ENCODE measurements around the gene FRMD6.
"Not testable (repeated sequence)": the region's sequence is repeated elsewhere in the genome, so short reads cannot be mapped to it uniquely, and the experiment has no call there.

The FRMD6 gene

DNA sequence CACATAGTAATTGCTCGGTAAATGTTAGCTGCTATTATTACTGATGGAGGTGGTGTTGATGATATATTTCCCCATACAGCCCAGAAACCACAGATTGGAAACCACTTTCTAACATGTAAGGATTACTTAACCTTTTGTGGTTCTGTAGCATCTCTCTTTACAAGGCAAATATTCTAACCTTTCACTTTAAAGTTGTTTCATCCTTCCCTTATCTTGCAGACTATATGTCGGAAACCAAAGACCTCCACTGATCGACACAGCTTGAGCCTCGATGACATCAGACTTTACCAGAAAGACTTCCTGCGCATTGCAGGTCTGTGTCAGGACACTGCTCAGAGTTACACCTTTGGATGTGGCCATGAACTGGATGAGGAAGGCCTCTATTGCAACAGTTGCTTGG, 75.8 kb downstream of the FRMD6 start:
- no peak for DNase-seq

DNA sequence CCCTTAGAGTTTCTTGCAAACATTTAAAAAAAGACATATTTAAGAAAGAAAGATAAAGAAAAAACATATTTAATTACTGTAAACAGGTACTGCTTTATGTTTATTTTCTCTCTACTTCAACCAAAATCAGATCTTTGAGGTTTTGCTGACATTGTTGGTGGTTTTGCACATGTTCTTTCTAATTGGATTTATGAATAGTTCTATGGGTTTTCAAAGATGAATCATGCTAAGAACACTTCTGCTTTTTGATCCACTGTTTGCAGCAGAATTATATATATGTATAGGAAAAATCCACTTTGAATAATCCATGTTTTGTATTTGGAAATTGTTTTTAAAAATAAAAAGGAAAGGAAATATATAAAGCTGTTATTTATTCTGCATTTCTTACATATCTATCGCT, 78.4 kb downstream of the FRMD6 start:
- DNase-seq, result no peak

GRCh38 chr14:51730684-51731083, 79.0 kb downstream of the FRMD6 start:
- no peak for DNase-seq

DNA sequence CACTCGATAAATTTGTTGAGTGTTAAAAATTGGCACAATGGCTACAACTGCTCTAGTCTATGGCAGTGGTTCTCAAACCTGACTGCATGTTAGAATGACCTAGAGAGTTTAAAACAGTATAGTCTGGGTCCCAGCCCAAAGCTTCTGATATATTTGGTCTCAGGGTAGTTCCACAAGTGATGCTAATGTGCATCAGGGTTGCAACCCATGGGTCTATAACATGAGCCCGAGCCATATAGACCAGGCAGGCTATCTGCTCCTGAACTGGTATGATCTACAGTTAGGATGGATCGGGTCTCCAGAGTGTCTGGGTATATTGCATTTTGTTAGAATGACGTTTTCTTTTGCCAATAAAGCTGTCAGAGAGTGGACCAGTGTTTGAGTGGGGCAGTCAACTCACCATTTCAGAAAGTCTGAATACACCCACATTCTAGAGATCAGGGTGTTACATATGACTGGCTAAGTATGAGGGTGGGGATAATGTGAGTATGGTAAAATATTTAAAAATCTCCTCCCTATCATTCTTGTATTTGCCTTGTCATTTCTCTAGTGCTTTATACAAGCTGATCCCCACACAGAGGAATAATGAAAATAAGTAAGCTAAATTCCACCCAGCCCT, 80.9 kb downstream of the FRMD6 start:
- no peak for DNase-seq

GRCh38 chr14:51733147-51733546, 81.4 kb downstream of the FRMD6 start:
- no peak for DNase-seq

DNA sequence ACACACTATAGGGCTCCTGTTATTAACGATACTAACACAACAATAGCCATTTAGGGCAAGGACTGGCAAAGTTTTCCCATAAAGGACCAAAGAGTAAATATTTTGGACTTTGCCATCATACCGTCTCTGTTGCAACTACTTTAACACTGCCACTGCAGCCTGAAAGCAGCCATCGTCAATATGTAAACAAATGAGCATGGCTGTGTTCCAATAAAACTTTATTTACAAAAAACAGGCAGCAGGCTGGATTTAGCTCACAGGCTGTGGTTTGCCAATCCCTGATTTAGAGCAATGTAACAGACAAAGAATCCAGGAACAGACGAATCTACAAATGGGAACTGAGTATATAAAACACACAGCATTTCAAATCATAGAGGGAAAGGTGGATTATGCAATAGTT, 84.1 kb downstream of the FRMD6 start:
- no peak for DNase-seq

- no peak for DNase-seq
Observed at GRCh38 chr14:51738754-51739153, 87.0 kb downstream of the FRMD6 start.

- DNase-seq, result no peak
Observed at GRCh38 chr14:51743588-51744000, 91.9 kb downstream of the FRMD6 start.

DNA sequence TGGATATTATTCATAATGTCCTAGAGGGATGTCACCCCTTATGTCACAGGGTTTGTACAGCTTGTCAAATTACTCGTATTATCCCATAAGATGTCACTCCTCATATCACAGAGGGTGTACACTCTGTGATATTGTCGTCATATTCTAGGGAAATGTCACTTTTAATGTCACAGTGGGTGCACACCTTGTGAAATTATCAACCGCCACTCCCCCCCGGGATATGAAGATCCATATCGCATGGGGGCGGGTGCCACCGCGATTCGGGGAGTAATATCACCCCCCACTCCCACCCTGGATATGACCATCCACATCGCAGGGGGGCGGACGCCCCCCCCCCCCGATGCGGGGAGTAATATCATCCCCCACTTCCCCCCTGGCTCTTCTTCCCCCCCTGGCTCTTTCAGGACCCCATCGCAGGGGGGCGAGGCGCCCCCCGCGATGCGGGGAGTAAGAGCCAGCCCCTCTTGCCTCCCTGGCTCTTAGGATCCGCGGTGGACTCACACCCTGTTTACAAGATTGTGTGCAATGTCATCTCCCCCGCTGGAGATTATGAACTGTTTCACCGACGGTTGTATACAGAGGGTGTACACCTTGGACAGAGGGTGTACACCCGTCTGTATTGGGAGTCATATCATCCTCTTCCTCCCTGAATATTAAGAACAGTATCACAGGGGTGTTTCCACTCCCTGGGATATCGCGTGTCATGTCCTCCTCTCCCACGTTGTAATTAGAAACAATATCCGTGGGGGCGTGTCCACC, 92.8 kb downstream of the FRMD6 start:
- DNase-seq, result no peak

DNA sequence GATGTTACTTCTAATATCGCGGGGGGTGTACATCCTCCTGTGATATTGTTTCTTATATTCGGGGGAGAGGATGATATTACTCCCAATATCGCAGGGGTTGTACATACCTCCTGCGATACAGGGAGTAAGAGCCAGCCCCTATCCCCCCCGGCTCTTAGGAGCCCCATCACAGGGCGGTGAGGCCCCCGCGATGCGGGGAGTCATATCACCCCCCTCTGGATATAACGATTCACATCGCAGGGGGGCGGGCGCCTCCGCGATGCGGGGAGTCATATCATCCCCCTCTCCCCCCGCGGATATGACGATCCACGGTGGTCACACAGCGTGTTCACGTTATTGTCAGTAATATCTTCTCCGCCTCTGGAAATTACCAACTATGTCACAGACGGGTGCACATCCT, 95.1 kb downstream of the FRMD6 start:
- not testable (repeated sequence) for DNase-seq

DNA sequence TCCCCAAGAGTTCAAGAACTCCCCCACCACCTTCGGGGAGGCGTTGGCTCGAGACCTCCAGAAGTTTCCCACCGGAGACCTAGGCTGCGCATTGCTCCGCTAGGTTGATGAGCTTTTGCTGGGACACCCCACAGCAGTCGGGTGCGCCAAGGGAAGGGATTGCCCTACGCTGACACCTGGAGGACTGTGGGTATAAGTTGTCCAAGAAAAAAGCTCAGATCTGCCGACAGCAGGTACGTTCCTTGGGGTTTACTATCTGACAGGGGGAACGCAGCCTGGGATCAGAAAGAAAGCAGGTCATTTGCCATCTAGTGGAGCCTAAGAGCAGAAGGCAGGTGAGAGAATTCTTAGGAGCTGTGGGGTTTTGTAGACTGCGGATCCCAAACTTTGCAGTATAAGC, 98.8 kb downstream of the FRMD6 start:
- no peak for DNase-seq

- DNase-seq, result not testable (repeated sequence)
Observed at GRCh38 chr14:51751611-51752345, 100.1 kb downstream of the FRMD6 start.

DNA sequence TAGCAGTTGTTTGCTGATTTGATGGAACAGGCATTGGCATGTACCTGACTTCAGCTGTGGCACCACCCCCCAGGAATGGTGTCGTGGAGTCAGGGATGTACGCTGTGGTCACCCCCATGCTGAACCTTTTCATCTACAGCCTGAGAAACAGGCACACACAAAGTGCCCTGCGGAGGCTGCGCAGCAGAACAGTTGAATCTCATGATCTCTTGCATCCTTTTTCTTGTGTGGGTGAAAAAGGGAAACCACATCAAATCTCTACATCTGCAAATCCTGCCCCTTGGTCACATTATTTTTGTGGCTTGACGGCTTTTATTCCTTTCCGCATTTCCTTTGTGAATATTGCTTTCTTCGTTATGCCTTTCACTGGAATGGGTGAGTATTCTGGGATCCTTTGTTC, 106.0 kb downstream of the FRMD6 start:
- not testable (repeated sequence) for DNase-seq

GRCh38 chr14:51759950-51760349, 108.2 kb downstream of the FRMD6 start:
- no peak for DNase-seq

DNA sequence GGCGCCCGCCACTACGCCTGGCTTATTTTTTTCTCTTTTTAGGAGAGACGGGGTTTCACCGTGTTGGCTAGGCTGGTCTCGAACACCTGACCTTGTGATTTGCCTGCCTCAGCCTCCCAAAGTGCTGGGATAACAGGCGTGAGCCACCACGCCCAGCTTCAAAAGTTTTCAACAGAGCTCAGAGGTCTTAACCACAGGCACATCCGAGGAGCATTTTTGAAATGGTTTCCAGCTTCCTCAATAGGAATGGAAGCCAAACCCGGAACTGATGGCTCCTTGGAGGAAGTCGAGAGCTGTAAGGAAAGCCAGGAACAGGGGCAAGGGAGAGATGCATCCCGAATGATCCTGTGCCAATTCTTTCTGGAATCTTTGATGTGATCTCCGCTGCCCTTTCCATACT, 114.0 kb downstream of the FRMD6 start:
- not testable (repeated sequence) for DNase-seq

DNA sequence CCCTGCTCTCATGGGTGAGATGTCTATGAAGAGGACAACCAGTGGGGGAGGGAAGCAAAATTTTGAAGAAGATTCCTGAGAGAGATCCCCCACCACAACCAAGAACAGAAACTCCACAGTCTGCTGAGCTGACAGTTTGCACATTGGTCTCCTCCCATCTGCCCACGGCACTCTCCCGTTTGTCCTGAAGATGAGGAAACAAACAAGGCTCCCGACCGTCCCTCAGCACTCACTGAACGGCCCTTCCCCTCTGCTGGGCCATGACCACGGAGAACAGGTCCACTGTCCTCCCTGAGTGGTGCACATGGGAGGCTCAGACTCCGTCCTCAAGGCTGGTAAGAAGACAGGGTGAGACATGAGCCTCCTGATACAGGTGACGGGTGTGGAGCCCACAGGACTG, 114.9 kb downstream of the FRMD6 start:
- DNase-seq, result not testable (repeated sequence)

DNA sequence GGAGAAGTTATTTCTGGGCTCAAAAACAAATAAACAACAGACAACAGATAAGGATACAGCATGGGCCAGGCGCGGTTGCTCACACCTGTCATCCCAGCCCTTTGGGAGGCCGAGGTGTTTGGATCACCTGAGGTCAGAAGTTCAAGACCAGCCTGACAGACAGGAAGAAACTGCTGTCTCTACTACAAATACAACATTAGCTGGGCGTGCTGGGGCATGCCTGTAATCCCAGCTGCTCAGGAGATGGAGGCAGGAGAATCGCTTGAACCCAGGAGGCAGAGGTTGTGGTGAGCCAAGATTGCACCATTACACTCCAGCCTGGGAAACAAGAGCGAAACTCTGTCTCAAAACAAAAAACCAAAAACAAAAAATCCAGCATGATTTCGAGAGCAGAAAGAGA, 117.6 kb downstream of the FRMD6 start:
- DNase-seq, result not testable (repeated sequence)

DNA sequence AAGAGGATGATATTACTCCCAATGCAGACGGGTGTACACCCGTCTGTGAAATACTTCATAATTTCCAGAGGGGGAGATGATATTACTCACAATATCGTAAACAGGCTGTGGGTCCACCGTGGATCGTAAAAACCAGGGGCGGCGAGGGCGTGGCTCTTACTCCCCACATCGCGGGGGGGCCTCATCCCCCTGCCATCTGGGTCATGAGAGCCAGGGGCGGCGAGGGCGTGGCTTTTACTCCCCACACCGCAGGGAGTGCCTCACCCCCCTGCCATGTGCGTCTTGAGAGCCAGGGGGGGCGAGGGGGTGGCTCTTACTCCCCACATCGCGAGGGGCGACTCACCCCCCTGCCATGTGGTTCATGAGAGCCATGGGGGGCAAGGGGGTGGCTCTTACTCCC, 122.5 kb downstream of the FRMD6 start:
- DNase-seq, result no peak

DNA sequence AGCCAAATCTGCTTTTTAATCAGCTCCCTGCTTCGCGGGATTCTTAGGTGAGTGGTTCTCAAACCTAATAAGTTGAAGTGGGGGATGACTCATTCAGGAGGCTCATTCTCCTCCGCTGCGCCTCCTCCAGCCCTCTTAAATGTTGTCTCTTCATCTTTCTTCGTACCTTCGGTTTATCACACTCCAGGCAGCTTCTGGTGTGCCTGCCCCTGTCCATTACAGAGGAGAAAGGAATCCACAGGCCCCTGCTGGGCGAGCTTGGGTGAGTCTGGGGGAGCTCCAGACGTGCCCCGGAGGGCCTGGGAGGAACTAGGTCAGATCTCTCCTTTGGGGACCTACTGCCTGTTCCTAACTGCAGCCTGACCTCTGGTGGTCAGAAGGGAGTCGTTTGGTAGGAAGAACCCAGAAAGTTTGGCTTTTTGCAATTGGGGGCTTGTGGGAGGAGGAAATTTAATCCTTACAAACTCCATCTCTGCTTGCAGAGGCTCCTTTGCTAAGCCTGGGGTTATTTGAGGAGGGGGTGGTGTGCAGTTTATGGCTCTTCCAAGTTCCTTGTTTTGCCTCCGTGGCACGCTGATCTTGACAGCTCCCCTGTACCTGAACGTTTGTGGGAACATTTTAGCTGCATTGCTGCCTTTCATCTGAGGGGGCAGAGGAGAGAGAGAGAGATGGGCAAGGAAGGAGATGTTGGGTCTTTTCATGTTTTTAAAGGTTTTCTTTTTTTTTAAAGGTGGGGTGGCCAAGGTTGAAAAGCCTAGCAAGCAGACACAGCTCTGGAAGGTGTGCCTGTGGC, 124.6 kb downstream of the FRMD6 start:
- peak; percentile 55 for DNase-seq

GRCh38 chr14:51780006-51780692, 128.4 kb downstream of the FRMD6 start:
- DNase-seq, result peak; percentile 60

Data from midbrain (tissue), 1 donor.